Glutamatergic neuron (in vitro differentiated cells): ENCODE data around the gene SPARC. TPM values are rescaled to one million over a fixed set of nuclear protein-coding genes. Genes with fewer than 3 reads are reported as not detected.

Experiments
- DNase-seq: peaks from one replicate; pipeline ENCODE4 v3.0.0; 2022
- H3K27ac Mint-ChIP-seq: one replicate; pipeline ENCODE4 v1.8.0; 2020; ENCODE audit warnings: mild to moderate bottlenecking, mixed read lengths, inconsistent platforms; ENCODE audit not compliant: unreplicated experiment
- H3K27me3 Mint-ChIP-seq: one replicate; pipeline ENCODE4 v1.8.0; 2020; ENCODE audit warnings: mild to moderate bottlenecking, moderate library complexity, mixed read lengths, inconsistent platforms; ENCODE audit not compliant: unreplicated experiment
- H3K36me3 Mint-ChIP-seq: one replicate; pipeline ENCODE4 v1.8.0; 2020; ENCODE audit warnings: mild to moderate bottlenecking, mixed read lengths, inconsistent platforms; ENCODE audit not compliant: unreplicated experiment
- H3K4me1 Mint-ChIP-seq: one replicate; pipeline ENCODE4 v1.8.0; 2020; ENCODE audit warnings: mild to moderate bottlenecking, low read depth, mixed read lengths, inconsistent platforms; ENCODE audit not compliant: unreplicated experiment
- H3K4me3 Mint-ChIP-seq: one replicate; pipeline ENCODE4 v1.8.0; 2020; ENCODE audit warnings: mild to moderate bottlenecking, mixed read lengths, inconsistent platforms; ENCODE audit not compliant: unreplicated experiment
- H3K9me3 Mint-ChIP-seq: one replicate; pipeline ENCODE4 v1.8.0; 2020; ENCODE audit warnings: mild to moderate bottlenecking, moderate library complexity, mixed read lengths, inconsistent platforms; ENCODE audit not compliant: unreplicated experiment
- CTCF ChIP-seq: fragments of 200-600 bp; sonication (generic); IDR thresholded peaks from one replicate; pipeline ENCODE4 v1.5.0; 2021; ENCODE audit not compliant: partially characterized antibody, unreplicated experiment
- total RNA-seq: library from RNA; stranded (reverse); fragmentation: NEBNext Ultra II Directional; extraction: Animal tissue kit (Norgen Biotek cat#: 25700); gene quantifications from one replicate; pipeline ENCODE4 v1.2.1, GENCODE V29; 2021; ENCODE audit not compliant: unreplicated experiment

SPARC gene
- total RNA-seq, 1 donor from 2014 or later: 946 TPM

DNA sequence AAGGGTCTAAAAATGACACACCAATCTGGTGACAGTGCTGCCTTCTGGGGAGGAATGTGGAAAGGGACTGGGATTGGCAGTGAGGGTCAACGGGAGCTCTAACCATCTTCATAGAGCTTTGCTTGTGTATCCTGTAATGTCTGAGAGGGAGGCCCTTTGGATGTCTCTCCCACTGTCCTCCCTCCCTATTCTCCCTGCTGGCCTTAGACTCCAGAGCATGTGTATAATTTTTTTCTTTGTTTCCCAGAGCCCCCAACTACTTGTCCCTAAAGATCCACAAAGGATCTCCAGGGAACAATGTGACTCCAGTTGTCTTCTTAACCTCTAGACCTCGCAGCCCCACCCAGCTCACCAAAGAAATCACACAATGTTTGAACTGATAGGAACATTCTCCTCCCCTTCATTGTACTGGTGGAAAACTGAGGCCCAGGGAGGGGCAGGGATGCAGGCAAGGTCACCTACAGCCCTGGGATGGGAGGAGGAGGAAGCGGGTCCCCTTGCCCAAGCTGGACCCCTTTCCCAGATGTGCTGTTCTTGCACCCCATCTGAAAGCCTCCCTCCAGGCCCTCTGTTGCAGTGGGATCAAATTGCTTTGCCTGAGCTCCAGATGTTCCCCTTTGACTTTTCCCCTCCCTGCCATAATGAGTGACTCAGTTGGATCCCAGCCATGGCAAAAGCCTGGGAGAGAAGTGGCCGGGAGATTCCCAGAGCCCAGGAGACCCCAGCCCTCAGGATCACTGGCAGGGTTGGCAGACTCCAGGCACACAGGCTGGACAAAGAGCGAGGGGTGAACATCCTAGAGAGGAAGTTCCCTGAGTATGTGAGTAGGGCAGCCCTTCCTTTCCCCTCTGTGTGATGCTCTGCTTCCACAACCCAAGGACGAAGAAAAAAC lies 21.8 kb downstream of the SPARC start:
- TF ChIP-seq CTCF: no peak
- Mint-ChIP-seq H3K27me3 (no peaks in the 10 kb centered on the region), H3K36me3 (peaks cover 8% of the 10 kb centered on the region), H3K9me3 (peaks cover 5% of the 10 kb centered on the region), H3K4me1 (no peaks in the 10 kb centered on the region), H3K4me3 (no peak overlapping the region), H3K27ac (no peak overlapping the region)
- no peak for DNase-seq

- H3K9me3 Mint-ChIP-seq: peaks cover 3% of the 10 kb centered on the region
- H3K4me3 Mint-ChIP-seq: no peak overlapping the region
- no peak overlapping the region for H3K27ac Mint-ChIP-seq
- H3K36me3 Mint-ChIP-seq: peaks cover 8% of the 10 kb centered on the region
- H3K27me3 Mint-ChIP-seq: no peaks in the 10 kb centered on the region
- peaks cover 5% of the 10 kb centered on the region for H3K4me1 Mint-ChIP-seq
- TF ChIP-seq CTCF: no peak
- no peak for DNase-seq
Observed at GRCh38 chr5:151663617-151664293, 23.0 kb downstream of the SPARC start.

GRCh38 chr5:151662805-151663204 lies 23.9 kb downstream of the SPARC start:
- peaks cover 8% of the 10 kb centered on the region for H3K36me3 Mint-ChIP-seq

DNA sequence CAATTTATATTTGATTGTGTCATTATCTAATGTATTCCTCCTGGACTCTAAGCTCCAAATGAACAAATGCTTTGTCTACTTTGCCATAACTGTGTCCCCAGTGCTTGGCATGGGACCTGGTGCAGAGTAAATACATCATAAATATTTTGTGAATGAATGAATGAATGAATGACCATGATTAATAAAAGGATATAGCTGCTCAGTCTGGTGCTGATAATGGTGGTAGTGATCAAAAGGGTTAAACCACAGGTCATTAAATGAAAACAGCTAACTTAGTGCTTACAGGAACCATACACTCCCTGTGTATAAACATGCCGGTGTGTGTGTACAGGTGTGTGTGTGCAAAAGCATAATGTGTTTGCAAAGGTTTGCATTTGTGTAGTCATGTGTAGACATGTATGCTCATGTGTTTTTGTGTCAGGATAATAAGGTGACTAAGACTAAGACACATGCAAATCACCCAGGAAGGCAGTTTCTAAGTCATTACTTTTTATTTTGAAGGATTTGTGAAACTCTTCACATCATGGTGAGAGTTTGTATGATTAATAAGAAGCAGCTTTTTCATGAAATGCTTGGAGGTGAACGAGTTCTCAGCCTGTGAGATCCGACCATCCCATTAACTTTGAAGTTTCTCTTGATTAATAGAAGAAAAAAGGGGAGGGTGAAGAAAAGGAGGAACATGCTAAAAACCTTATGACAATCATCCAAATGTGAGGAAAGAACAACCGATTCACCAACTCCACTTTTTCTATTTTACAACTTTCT lies 24.6 kb downstream of the SPARC start:
- H3K27me3 Mint-ChIP-seq: no peaks in the 10 kb centered on the region
- no peak overlapping the region for H3K27ac Mint-ChIP-seq
- peaks cover 5% of the 10 kb centered on the region for H3K4me1 Mint-ChIP-seq
- TF ChIP-seq CTCF: no peak
- no peak overlapping the region for H3K4me3 Mint-ChIP-seq
- no peak for DNase-seq
- H3K36me3 Mint-ChIP-seq: peaks cover 8% of the 10 kb centered on the region
- peaks cover 3% of the 10 kb centered on the region for H3K9me3 Mint-ChIP-seq

More at GRCh38 chr5:151662805-151663204, 23.9 kb downstream of the SPARC start:
- H3K9me3 Mint-ChIP-seq: peaks cover 3% of the 10 kb centered on the region
- H3K4me1 Mint-ChIP-seq: peaks cover 5% of the 10 kb centered on the region
- no peak overlapping the region for H3K27ac Mint-ChIP-seq
- H3K27me3 Mint-ChIP-seq: no peaks in the 10 kb centered on the region
- DNase-seq: no peak
- no peak overlapping the region for H3K4me3 Mint-ChIP-seq
- TF ChIP-seq CTCF: no peak
